Endothelial cell of umbilical vein (primary cell): ENCODE measurements around the gene MPZL2. TPM values are rescaled to one million over a fixed set of nuclear protein-coding genes. Genes with fewer than 3 reads are reported as not detected.

Experiments
- BruUV-seq: library from RNA; stranded (reverse); fragments of 400-500 nt; replicated peaks from 2 replicates; lab custom pipeline; 2021; lab: Mats Ljungman, UMichigan
- CTCF ChIA-PET: fragments of 300-600, 350-600 bp; sonication (Branson Sonifier 250); formaldehyde crosslinking; loops from one replicate; lab custom pipeline; 2021; ENCODE audit warnings: antibody characterized with exemption, inconsistent platforms; lab: Charles Lee
- POLR2A ChIA-PET: fragments of 300-600, 350-600 bp; sonication (Branson Sonifier 250); formaldehyde crosslinking; loops from one replicate; lab custom pipeline; 2021; ENCODE audit warnings: antibody characterized with exemption, inconsistent platforms; lab: Charles Lee
- DNase-seq: peaks from one replicate; pipeline ENCODE4 v3.0.0-alpha.2; 2011; ENCODE audit warnings: low read depth, low spot score
- FAIRE-seq: peaks from 2 replicates; lab custom pipeline; 2011; peaks lifted over from hg19 to GRCh38; lab: Jason Lieb, UNC
- H2AFZ ChIP-seq: 2 replicates; pipeline ENCODE4 v1.6.0; 2012; ENCODE audit warnings: low read depth, low read length, control low read depth, inconsistent platforms
- H3K27ac ChIP-seq: 2 replicates; pipeline ENCODE4 v1.5.1; 2011; ENCODE audit warnings: low read depth, mild to moderate bottlenecking, control low read depth, low read length, moderate library complexity; ENCODE audit not compliant: insufficient read depth
- H3K27me3 ChIP-seq, 2 experiments: 2 replicates each; pipeline versions ENCODE4 v1.6.0 to v1.6.1; 2011; ENCODE audit warnings: low read length in 2 of 2, mixed read lengths in 1 of 2; ENCODE audit not compliant: control insufficient read depth in 2 of 2, insufficient read depth in 2 of 2
- H3K36me3 ChIP-seq, 2 experiments: 2 replicates in 1 of 2; 3 replicates in 1 of 2; pipeline ENCODE4 v1.5.1; 2011; ENCODE audit warnings: low read length in 2 of 2, mild to moderate bottlenecking in 1 of 2, moderate library complexity in 1 of 2; ENCODE audit not compliant: control insufficient read depth in 2 of 2, insufficient read depth in 2 of 2; ENCODE audit errors: extremely low read depth in 1 of 2
- H3K4me1 ChIP-seq: 3 replicates; pipeline ENCODE4 v1.5.1; 2011; ENCODE audit warnings: mild to moderate bottlenecking, low read length; ENCODE audit not compliant: control insufficient read depth, insufficient read depth; ENCODE audit errors: extremely low read depth
- H3K4me2 ChIP-seq: 2 replicates; pipeline ENCODE4 v1.6.1; 2011; ENCODE audit warnings: low read length, control low read depth, mixed read lengths; ENCODE audit not compliant: insufficient read depth
- H3K4me3 ChIP-seq, 3 experiments: fragments of 200-600 bp in 1 of 3; sonication (generic), shearing (Covaris generic) in 1 of 3; replicated peaks in 1 of 3; 2 replicates each; pipeline ENCODE4 v1.5.1; 2011 to 2016; ENCODE audit warnings: control low read depth in 3 of 3, low read length in 3 of 3, mild to moderate bottlenecking in 2 of 3, inconsistent platforms in 1 of 3, low read depth in 1 of 3, moderate library complexity in 1 of 3; ENCODE audit not compliant: insufficient read depth in 1 of 3
- H3K79me2 ChIP-seq: 2 replicates; pipeline ENCODE4 v1.6.0; 2012; ENCODE audit warnings: low read length, inconsistent platforms; ENCODE audit not compliant: control insufficient read depth, insufficient read depth
- H3K9ac ChIP-seq: replicated peaks from 2 replicates; pipeline ENCODE3; 2011; ENCODE audit warnings: low read length, control low read depth; ENCODE audit not compliant: insufficient read depth; ENCODE audit errors: extremely low read depth
- H3K9me1 ChIP-seq: replicated peaks from 3 replicates; pipeline ENCODE4 v1.6.0; 2011; ENCODE audit warnings: mild to moderate bottlenecking, low read length; ENCODE audit not compliant: control insufficient read depth, insufficient read depth; ENCODE audit errors: extremely low read depth
- H3K9me3 ChIP-seq: replicated peaks from 2 replicates; pipeline ENCODE4 v1.5.1; 2012; ENCODE audit warnings: low read length, inconsistent platforms; ENCODE audit not compliant: control insufficient read depth, insufficient read depth
- H4K20me1 ChIP-seq: replicated peaks from 2 replicates; pipeline ENCODE3; 2011; ENCODE audit warnings: mild to moderate bottlenecking, low read length; ENCODE audit not compliant: control insufficient read depth, insufficient read depth; ENCODE audit errors: extremely low read depth
- EZH2 ChIP-seq: IDR thresholded peaks from 2 replicates; pipeline ENCODE4 v1.6.1; 2012; ENCODE audit warnings: borderline replicate concordance, low read depth, mild to moderate bottlenecking, moderate library complexity, low read length, inconsistent platforms; ENCODE audit not compliant: severe bottlenecking
- FOS ChIP-seq: IDR thresholded peaks from 2 replicates; pipeline ENCODE4 v1.6.1; 2011; ENCODE audit warnings: mild to moderate bottlenecking, low read length, moderate library complexity, borderline replicate concordance; ENCODE audit not compliant: insufficient read depth
- GATA2 ChIP-seq: IDR thresholded peaks from 2 replicates; pipeline ENCODE4 v1.7.0; 2011; ENCODE audit warnings: low read depth, mild to moderate bottlenecking, moderate library complexity, mixed read lengths, low read length; ENCODE audit not compliant: insufficient read length, insufficient read depth
- JUN ChIP-seq: IDR thresholded peaks from 2 replicates; pipeline ENCODE4 v1.6.1; 2011; ENCODE audit warnings: borderline replicate concordance, low read depth; ENCODE audit not compliant: insufficient read length, insufficient read depth
- MYC ChIP-seq: IDR thresholded peaks from one replicate; pipeline ENCODE4 v1.6.1; 2011; ENCODE audit warnings: mild to moderate bottlenecking, low read depth, low read length
- POLR2A ChIP-seq: IDR thresholded peaks from 2 replicates; pipeline ENCODE4 v1.6.1; 2012; ENCODE audit warnings: low read depth, mild to moderate bottlenecking, control low read depth, low read length
- POLR2AphosphoS5 ChIP-seq: IDR thresholded peaks from 2 replicates; pipeline ENCODE4 v1.6.1; 2012; ENCODE audit warnings: low read depth, mild to moderate bottlenecking, control low read depth, low read length, moderate library complexity; ENCODE audit not compliant: insufficient read depth
- dilution Hi-C: fragments of 300-500 bp; cut with MboI; formaldehyde crosslinking; loops from one replicate; pipeline ENCODE4 v1.15.0; 2019; ENCODE audit warnings: low sequenced_read_pairs; ENCODE audit not compliant: extremely low pct_ligation_motif_present
- intact Hi-C: fragments of 100-400 bp; cut with micrococcal nuclease; formaldehyde crosslinking; loops from one replicate; pipeline ENCODE4 v1.10.0; 2022
- polyA plus RNA-seq, 4 experiments: library from polyadenylated mRNA; depleted of rRNA in 3 of 4; stranded (reverse) in 3 of 4; unstranded in 1 of 4; fragments of >200 nt; gene quantifications; 2 replicates each; pipeline versions ENCODE4 v1.2.1 to v1.2.3, GENCODE V29; 2011 to 2012; ENCODE audit warnings: missing spikeins in 1 of 4
- total RNA-seq: library from RNA; stranded (reverse); gene quantifications from 2 replicates; pipeline ENCODE4 v1.2.3, GENCODE V29; 2021
- TF ChIP-seq, protein P1 (sequence below), 2 donors: IDR thresholded peaks; 1 replicate in 1 of 2; 2 replicates in 1 of 2; pipeline ENCODE4 v1.5.1; 2011; ENCODE audit warnings: low read length in 2 of 2, mild to moderate bottlenecking in 2 of 2, moderate library complexity in 2 of 2, control low read depth in 1 of 2, inconsistent platforms in 1 of 2, low read depth in 1 of 2; ENCODE audit not compliant: insufficient read depth in 1 of 2; ENCODE audit errors: extremely low read depth in 1 of 2
- TF ChIP-seq, protein P2 (sequence below): IDR thresholded peaks from 2 replicates; pipeline ENCODE4 v1.6.1; 2011; ENCODE audit not compliant: insufficient read depth, insufficient read length

The MPZL2 gene
- total and polyA plus RNA-seq, 2 donors (not counting 3 experiments of a cell fraction or from before 2014, with no cell fraction given) = 21.0 to 49.5 TPM

DNA sequence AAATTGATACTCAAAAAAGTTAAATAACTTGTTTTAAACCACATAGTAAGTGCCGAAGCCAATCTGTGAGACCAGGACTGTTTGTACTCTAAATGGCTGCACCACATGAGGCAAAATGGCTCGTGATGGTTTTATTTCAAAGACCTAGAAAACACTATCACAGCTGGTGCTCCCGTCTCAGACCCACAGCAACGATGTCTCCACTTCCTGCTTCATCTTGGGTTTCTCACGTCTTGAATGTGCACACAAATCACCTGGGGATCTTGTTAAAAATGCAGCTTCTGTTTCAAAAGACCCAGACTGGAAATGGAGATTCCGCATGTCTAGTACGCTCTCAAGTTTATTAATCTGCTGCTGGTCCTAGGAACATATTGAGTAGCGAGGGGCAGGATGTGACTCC is 41.6 kb upstream of the MPZL2 start:
- BruUV-seq = no TSS peak
- Histone ChIP-seq H3K27ac (no peak overlapping the region), H4K20me1 (no peaks in the 10 kb centered on the region), H3K27me3 (peaks cover 10 to 17% of the 10 kb centered on the region in 2 experiments), H3K9me3 (no peaks in the 10 kb centered on the region), H3K79me2 (no peaks in the 10 kb centered on the region), H3K9ac (no peak overlapping the region), H3K9me1 (no peaks in the 10 kb centered on the region), H3K36me3 (no peaks in the 10 kb centered on the region), H3K4me1 (no peaks in the 10 kb centered on the region), H3K4me3 (no peak overlapping the region), H3K4me2 (no peak overlapping the region), H2AFZ (no peak overlapping the region)
- FAIRE-seq (no peak), DNase-seq (no peak)
- intact Hi-C loops = no loop called here
- ChIA-PET POLR2A (no interaction called here), CTCF (no interaction called here)
- dilution Hi-C loops = no loop called here
- no peak for TF ChIP-seq EZH2

DNA sequence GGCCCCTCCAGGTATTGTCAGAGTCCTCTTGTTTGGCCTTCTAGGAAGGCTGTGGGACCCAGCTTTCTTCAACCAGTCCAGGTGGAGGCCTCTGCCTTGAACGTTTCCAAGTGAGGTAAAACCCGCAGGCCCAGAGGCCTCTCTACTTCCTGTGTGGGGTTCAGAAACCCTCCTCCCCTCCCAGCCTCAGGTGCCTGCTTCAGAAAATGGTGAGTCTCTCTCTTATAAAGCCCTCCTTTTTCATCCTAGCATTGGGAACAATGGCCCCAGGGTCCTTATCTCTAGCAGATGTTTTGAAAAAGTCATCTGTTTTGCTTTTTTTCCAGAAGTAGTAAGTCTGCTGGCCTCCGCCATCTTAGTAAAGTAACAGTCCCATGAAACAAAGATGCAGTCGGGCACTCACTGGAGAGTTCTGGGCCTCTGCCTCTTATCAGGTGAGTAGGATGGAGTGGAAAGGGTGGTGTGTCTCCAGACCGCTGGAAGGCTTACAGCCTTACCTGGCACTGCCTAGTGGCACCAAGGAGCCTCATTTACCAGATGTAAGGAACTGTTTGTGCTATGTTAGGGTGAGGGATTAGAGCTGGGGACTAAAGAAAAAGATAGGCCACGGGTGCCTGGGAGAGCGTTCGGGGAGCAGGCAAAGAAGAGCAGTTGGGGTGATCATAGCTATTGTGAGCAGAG is 40.6 kb upstream of the MPZL2 start, which contains the start of gene CD3E:
TSS of gene CD3E (plus strand) at position 163 of the 681 bp plus-strand sequence. CDS start at position 386, 223 bp downstream.
- POLR2A ChIA-PET = no interaction called here
- intact Hi-C loops = no loop called here

More for the DNA sequence above, 40.6 kb upstream of the MPZL2 start, which contains the start of gene CD3E:
- no peak for FAIRE-seq
- Histone ChIP-seq H3K27ac (no peak within 1 kb of the TSS), H3K9ac (no peak within 1 kb of the TSS), H3K27me3 (peaks cover 10 to 19% of the 10 kb centered on the region in 2 experiments), H3K4me3 (no peak within 1 kb of the TSS), H3K79me2 (no peaks in the 10 kb centered on the region), H3K4me2 (no peak within 1 kb of the TSS), H2AFZ (no peak within 1 kb of the TSS), H3K9me3 (no peaks in the 10 kb centered on the region), H3K9me1 (no peaks in the 10 kb centered on the region), H3K4me1 (no peaks in the 10 kb centered on the region), H3K36me3 (no peaks in the 10 kb centered on the region), H4K20me1 (no peaks in the 10 kb centered on the region)
- no peak for TF ChIP-seq GATA2
- TF ChIP-seq EZH2 = no peak
- TF ChIP-seq POLR2AphosphoS5 = no peak
- TF ChIP-seq POLR2A = no peak
- TF ChIP-seq MYC = no peak
- TF ChIP-seq, protein P1, sequence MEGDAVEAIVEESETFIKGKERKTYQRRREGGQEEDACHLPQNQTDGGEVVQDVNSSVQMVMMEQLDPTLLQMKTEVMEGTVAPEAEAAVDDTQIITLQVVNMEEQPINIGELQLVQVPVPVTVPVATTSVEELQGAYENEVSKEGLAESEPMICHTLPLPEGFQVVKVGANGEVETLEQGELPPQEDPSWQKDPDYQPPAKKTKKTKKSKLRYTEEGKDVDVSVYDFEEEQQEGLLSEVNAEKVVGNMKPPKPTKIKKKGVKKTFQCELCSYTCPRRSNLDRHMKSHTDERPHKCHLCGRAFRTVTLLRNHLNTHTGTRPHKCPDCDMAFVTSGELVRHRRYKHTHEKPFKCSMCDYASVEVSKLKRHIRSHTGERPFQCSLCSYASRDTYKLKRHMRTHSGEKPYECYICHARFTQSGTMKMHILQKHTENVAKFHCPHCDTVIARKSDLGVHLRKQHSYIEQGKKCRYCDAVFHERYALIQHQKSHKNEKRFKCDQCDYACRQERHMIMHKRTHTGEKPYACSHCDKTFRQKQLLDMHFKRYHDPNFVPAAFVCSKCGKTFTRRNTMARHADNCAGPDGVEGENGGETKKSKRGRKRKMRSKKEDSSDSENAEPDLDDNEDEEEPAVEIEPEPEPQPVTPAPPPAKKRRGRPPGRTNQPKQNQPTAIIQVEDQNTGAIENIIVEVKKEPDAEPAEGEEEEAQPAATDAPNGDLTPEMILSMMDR (IDR thresholded peaks at IDR 0.05; ENCODE audit: extremely low read depth in 1 of 2, insufficient read depth in 1 of 2, low read depth in 1 of 2, low read length in 2 of 2) = no peak
- TF ChIP-seq JUN = no peak
- no peak for TF ChIP-seq FOS
- TF ChIP-seq, protein P2, sequence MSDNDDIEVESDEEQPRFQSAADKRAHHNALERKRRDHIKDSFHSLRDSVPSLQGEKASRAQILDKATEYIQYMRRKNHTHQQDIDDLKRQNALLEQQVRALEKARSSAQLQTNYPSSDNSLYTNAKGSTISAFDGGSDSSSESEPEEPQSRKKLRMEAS = no peak
- no TSS peak for BruUV-seq
- no peak for DNase-seq
- dilution Hi-C loops = no loop called here
- CTCF ChIA-PET = interaction anchor here (1.0 to 7.4 kb wide), 3 partner anchors 9 to 106 kb away, joined by 3 to 41 read pairs (median 3); no protein-coding TSS in a partner anchor
